Upper lobe of left lung (tissue), 6 donors: ENCODE results near the gene PAPSS2. TPM values are rescaled to one million over a fixed set of nuclear protein-coding genes. Genes with fewer than 3 reads are reported as not detected.
A peak's percentile ranks its signal among the peaks of the same experiment; 100 is the strongest.

Source experiments
- ATAC-seq, 2 donors: fragments of 200-7000 bp; cut with Tn5 transposase; one replicate each; pipeline ENCODE4 v1.9.1; 2022; ENCODE audit warnings: mild to moderate bottlenecking in 2 of 2, moderate library complexity in 2 of 2; ENCODE audit not compliant: low FRiP score in 2 of 2
- DNase-seq, 2 donors: peaks; one replicate each; pipeline ENCODE4 v3.0.0-alpha.2; 2019 to 2020
- H3K27ac ChIP-seq, 4 donors: fragments of 200-600 bp; sonication (generic); one replicate each; pipeline ENCODE4 v1.5.1; 2016 to 2019
- H3K27me3 ChIP-seq, 4 donors: fragments of 200-600 bp; sonication (generic); one replicate each; pipeline ENCODE4 v1.5.1; 2017 to 2019
- H3K36me3 ChIP-seq, 4 donors: fragments of 200-600 bp; sonication (generic); one replicate each; pipeline ENCODE4 v1.5.1; 2016 to 2019
- H3K4me1 ChIP-seq, 4 donors: fragments of 200-600 bp; sonication (generic); one replicate each; pipeline ENCODE4 v1.5.1; 2018 to 2019
- H3K4me3 ChIP-seq, 4 donors: fragments of 200-600 bp; sonication (generic); one replicate each; pipeline ENCODE4 v1.5.1; 2017 to 2019; ENCODE audit warnings: mild to moderate bottlenecking in 2 of 4, moderate library complexity in 1 of 4
- H3K9me3 ChIP-seq, 4 donors: fragments of 200-600 bp; sonication (generic); one replicate each; pipeline ENCODE4 v1.5.1; 2018 to 2019
- CTCF ChIP-seq, 6 experiments: fragments of 450-650 bp in 4 of 6; fragments of 200-600 bp in 2 of 6; sonication (generic) in 2 of 6; IDR thresholded peaks; one replicate each; pipeline ENCODE4 v1.5.1; 2016 to 2019; ENCODE audit warnings: antibody characterized with exemption in 6 of 6
- EP300 ChIP-seq, 4 donors: sonication (generic); formaldehyde crosslinking; IDR thresholded peaks; one replicate each; pipeline ENCODE4 v1.5.1; 2017; ENCODE audit warnings: antibody characterized with exemption in 4 of 4, control low read depth in 2 of 4
- POLR2A ChIP-seq, 4 donors: fragments of 450-650 bp; IDR thresholded peaks; one replicate each; pipeline ENCODE4 v1.5.1; 2016 to 2017; ENCODE audit warnings: antibody characterized with exemption in 4 of 4, mild to moderate bottlenecking in 2 of 4
- POLR2AphosphoS5 ChIP-seq, 2 donors: sonication (generic); formaldehyde crosslinking; IDR thresholded peaks; one replicate each; pipeline ENCODE4 v1.5.1; 2017; ENCODE audit warnings: antibody characterized with exemption in 2 of 2
- WGBS, 2 donors: methylation state at CpG; one replicate each; pipeline ENCODE4 v1.1.5; 2017 to 2018; 5-methylcytosine and 5-hydroxymethylcytosine counted together
- total RNA-seq, 6 donors: library from RNA; depleted of rRNA in 4 of 6; stranded (reverse); fragments of >200 nt in 4 of 6; gene quantifications; one replicate each; pipeline versions ENCODE4 v1.1.0 to v1.2.1, GENCODE V29; 2016 to 2021
- donor health status: DM: no; HTN: no; CAD: no; lungs with moderate emphysema.
- donor health status: DM: no; HTN: yes; CAD: no; lungs with severe emphysema.

The PAPSS2 gene
- total RNA-seq, 6 donors from 2014 or later, result 48.2 to 217 (median 159) TPM

DNA sequence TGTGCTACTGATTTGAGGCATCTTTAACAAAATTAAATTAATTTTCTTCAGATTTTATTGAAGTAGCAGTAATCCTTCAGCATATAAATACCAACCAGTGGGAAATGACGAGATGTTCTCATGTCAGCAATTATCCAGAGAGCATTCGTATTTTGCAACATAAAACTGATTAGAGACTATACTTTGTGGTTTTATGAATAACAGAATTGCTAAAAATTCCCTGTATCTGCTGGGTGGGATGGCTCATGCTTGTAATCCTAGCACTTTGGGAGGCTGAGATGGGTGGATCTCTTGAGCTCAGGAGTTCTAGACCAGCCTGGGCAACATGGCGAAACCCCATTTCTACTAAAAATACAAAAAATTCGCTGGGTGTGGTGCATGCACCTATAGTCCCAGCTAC is 101.5 kb downstream of the PAPSS2 start:
- WGBS, 2 donors, result 88 to 91% methylated on average over 4 of the region's 4 CpGs
- H3K9me3 ChIP-seq, result no peaks in the 10 kb centered on the region
- no peak overlapping the region for H3K4me3 ChIP-seq
- TF ChIP-seq CTCF (IDR thresholded peaks at IDR 0.05), result no peak
- no peak for TF ChIP-seq POLR2AphosphoS5 (IDR thresholded peaks at IDR 0.05)
- DNase-seq (no peak), ATAC-seq (no peak)
- no peaks in the 10 kb centered on the region for H3K27me3 ChIP-seq
- no peaks in the 10 kb centered on the region for H3K4me1 ChIP-seq
- peaks cover 0 to 25% (median 1%) of the 10 kb centered on the region in 4 donors for H3K36me3 ChIP-seq
- no peak overlapping the region for H3K27ac ChIP-seq

- H3K4me3 ChIP-seq, result no peak overlapping the region
- H3K9me3 ChIP-seq, result no peaks in the 10 kb centered on the region
- peaks cover 0 to 24% (median 0%) of the 10 kb centered on the region in 4 donors for H3K36me3 ChIP-seq
- WGBS, 2 donors, result 60 to 65% methylated on average over 2 of the region's 2 CpGs
- no peak overlapping the region for H3K27ac ChIP-seq
- ATAC-seq (no peak), DNase-seq (peak in 1 of 2 donors; percentile 51)
- no peaks in the 10 kb centered on the region for H3K4me1 ChIP-seq
- no peaks in the 10 kb centered on the region for H3K27me3 ChIP-seq
- TF ChIP-seq POLR2AphosphoS5 (IDR thresholded peaks at IDR 0.05) (no peak), POLR2A (IDR thresholded peaks at IDR 0.05) (no peak), EP300 (IDR thresholded peaks at IDR 0.05) (no peak), CTCF (IDR thresholded peaks at IDR 0.05) (no peak)
Observed at GRCh38 chr10:87761892-87762291, 102.2 kb downstream of the PAPSS2 start.

- H3K9me3 ChIP-seq, result no peaks in the 10 kb centered on the region
- WGBS, 2 donors, result 91 to 93% methylated on average over 5 of the region's 5 CpGs
- H3K27ac ChIP-seq, result no peak overlapping the region
- DNase-seq (no peak), ATAC-seq (no peak)
- H3K4me3 ChIP-seq, result no peak overlapping the region
- no peaks in the 10 kb centered on the region for H3K27me3 ChIP-seq
- no peaks in the 10 kb centered on the region for H3K4me1 ChIP-seq
- peaks cover 0 to 33% (median 1%) of the 10 kb centered on the region in 4 donors for H3K36me3 ChIP-seq
- TF ChIP-seq CTCF (IDR thresholded peaks at IDR 0.05) (no peak), EP300 (IDR thresholded peaks at IDR 0.05) (no peak), POLR2AphosphoS5 (IDR thresholded peaks at IDR 0.05) (no peak), POLR2A (IDR thresholded peaks at IDR 0.05) (no peak)
Observed at GRCh38 chr10:87763086-87763861, 103.6 kb downstream of the PAPSS2 start.

DNA sequence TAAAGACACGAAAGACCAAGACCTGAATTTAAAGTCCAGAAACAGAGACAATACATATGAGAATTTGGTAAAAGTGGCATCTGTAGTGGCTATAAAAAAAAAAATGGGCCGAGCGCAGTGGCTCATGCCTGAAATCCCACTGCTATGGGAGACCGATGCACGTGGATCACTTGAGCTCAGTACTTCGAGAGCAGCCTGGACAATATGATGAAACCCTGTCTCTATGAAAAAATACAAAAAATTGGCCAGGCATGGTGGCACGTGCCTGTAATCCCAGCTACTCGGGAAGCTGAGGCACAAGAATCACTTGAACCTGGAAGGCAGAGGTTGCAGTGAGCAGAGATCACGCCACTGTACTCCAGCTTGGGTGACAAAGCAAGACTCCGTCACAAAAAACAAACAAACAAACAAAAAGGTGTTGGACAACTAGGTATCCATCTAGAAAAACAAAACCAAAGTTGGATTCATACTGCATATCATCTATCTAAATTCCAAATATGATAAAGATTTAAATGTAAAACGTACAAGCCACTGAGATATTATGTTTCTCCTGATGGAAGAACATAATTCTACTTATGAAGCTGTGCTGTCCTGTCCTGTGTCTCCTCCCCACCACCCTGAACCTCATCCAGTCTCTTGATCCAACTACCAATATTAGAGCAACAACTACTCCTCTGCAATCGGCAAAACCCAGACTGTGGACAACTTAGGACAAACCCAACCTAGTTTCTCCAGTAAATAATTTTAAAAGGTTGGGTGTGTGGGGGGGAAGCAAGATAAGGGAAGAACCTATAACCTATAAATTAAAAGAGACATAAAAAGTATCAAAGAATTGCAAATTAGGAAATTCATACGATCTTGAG is 104.6 kb downstream of the PAPSS2 start:
- no peak for TF ChIP-seq CTCF (IDR thresholded peaks at IDR 0.05)
- no peak for TF ChIP-seq POLR2A (IDR thresholded peaks at IDR 0.05)
- TF ChIP-seq POLR2AphosphoS5 (IDR thresholded peaks at IDR 0.05), result no peak
- TF ChIP-seq EP300 (IDR thresholded peaks at IDR 0.05), result no peak
- DNase-seq (no peak), ATAC-seq (no peak)
- Histone ChIP-seq H3K4me3 (no peak overlapping the region), H3K4me1 (no peaks in the 10 kb centered on the region), H3K27me3 (no peaks in the 10 kb centered on the region), H3K27ac (no peak overlapping the region), H3K36me3 (peaks cover 0 to 38% (median 1%) of the 10 kb centered on the region in 4 donors), H3K9me3 (no peaks in the 10 kb centered on the region)
- WGBS, 2 donors, result 96 to 97% methylated on average over 13 of the region's 13 CpGs
